HCT116 (cell line): ENCODE results near the gene BNIP5. TPM values are rescaled to one million over a fixed set of nuclear protein-coding genes. Genes with fewer than 3 reads are reported as not detected.

Source experiments
- ATAC-seq: fragments of 200-7000 bp; cut with Tn5 transposase; 2 replicates; pipeline ENCODE4 v1.9.1; 2020; ENCODE audit warnings: mild to moderate bottlenecking, moderate library complexity
- BruUV-seq: library from RNA; stranded (reverse); fragments of 400-500 nt; replicated peaks from 2 replicates; lab custom pipeline; 2021; lab: Mats Ljungman, UMichigan
- CTCF ChIA-PET: fragments of 300-600 bp; sonication (Branson Sonifier 250); formaldehyde crosslinking; loops from one replicate; lab custom pipeline; 2021; ENCODE audit warnings: antibody characterized with exemption; lab: Charles Lee
- POLR2A ChIA-PET: fragments of 300-600, 350-600 bp; sonication (Branson Sonifier 250); formaldehyde crosslinking; loops from one replicate; lab custom pipeline; 2021; ENCODE audit warnings: antibody characterized with exemption; lab: Charles Lee
- RAD21 ChIA-PET, 2 experiments: fragments of 300-600 bp; sonication (Branson Sonifier 250); formaldehyde crosslinking; loops; one replicate each; lab custom pipeline; 2023; ENCODE audit warnings: low total read pairs in 2 of 2; ENCODE audit not compliant: uncharacterized antibody in 2 of 2, unreplicated experiment in 2 of 2, low non-redundant PET in 1 of 2; lab: Charles Lee
- DNase-seq: peaks from one replicate; pipeline ENCODE4 v3.0.0-alpha.2; 2010; ENCODE audit warnings: low read depth, low spot score
- H2AFZ ChIP-seq: fragments of 200-600 bp; shearing (Covaris generic), sonication (generic); 2 replicates; pipeline ENCODE4 v1.6.1; 2017; ENCODE audit warnings: low read depth, mixed run types, mixed read lengths, antibody characterized with exemption, low read length; ENCODE audit not compliant: poor library complexity, severe bottlenecking
- H3K27ac ChIP-seq: 2 replicates; pipeline ENCODE4 v1.5.1; 2012; ENCODE audit warnings: low read depth, low read length
- H3K27me3 ChIP-seq: fragments of 200-600 bp; sonication (generic); 2 replicates; pipeline ENCODE4 v1.6.1; 2016; ENCODE audit warnings: mixed run types, low read length, mixed read lengths; ENCODE audit not compliant: insufficient read depth
- H3K36me3 ChIP-seq, 2 experiments: fragments of 200-500 bp in 1 of 2; fragments of 200-600 bp in 1 of 2; sonication (Bioruptor generic) in 1 of 2; sonication (generic) in 1 of 2; 2 replicates each; pipeline versions ENCODE4 v1.5.1 to v1.6.1; 2014 to 2016; ENCODE audit warnings: low read length in 2 of 2, inconsistent platforms in 1 of 2, mixed read lengths in 1 of 2, mixed run types in 1 of 2; ENCODE audit not compliant: insufficient read depth in 2 of 2, control insufficient read depth in 1 of 2
- H3K4me1 ChIP-seq, 2 experiments: fragments of 200-600 bp in 1 of 2; sonication (generic) in 1 of 2; 2 replicates each; pipeline versions ENCODE4 v1.5.1 to v1.6.1; 2012 to 2017; ENCODE audit warnings: low read length in 2 of 2, inconsistent platforms in 1 of 2, mild to moderate bottlenecking in 1 of 2, mixed read lengths in 1 of 2, mixed run types in 1 of 2, moderate library complexity in 1 of 2; ENCODE audit not compliant: insufficient read depth in 2 of 2, control insufficient read depth in 1 of 2
- H3K4me2 ChIP-seq: fragments of 200-600 bp; sonication (generic); 2 replicates; pipeline ENCODE4 v1.6.1; 2017; ENCODE audit warnings: mixed run types, low read length, mixed read lengths
- H3K4me3 ChIP-seq, 2 experiments: fragments of 200-600 bp in 1 of 2; sonication (generic) in 1 of 2; replicated peaks in 1 of 2; 2 replicates each; pipeline ENCODE4 v1.5.1; 2011 to 2016; ENCODE audit warnings: low read length in 2 of 2, control low read depth in 1 of 2, low read depth in 1 of 2, mild to moderate bottlenecking in 1 of 2, mixed read lengths in 1 of 2, mixed run types in 1 of 2
- H3K79me2 ChIP-seq: fragments of 200-600 bp; sonication (generic); 2 replicates; pipeline ENCODE4 v1.6.1; 2017; ENCODE audit warnings: mild to moderate bottlenecking, mixed run types, low read length, moderate library complexity, mixed read lengths; ENCODE audit not compliant: insufficient read depth
- H3K9ac ChIP-seq: fragments of 200-600 bp; sonication (generic); 2 replicates; pipeline ENCODE4 v1.6.1; 2016; ENCODE audit warnings: low read length, mixed read lengths
- H3K9me2 ChIP-seq: fragments of 200-600 bp; sonication (generic), shearing (Covaris generic); 2 replicates; pipeline ENCODE4 v1.6.1; 2017; ENCODE audit warnings: mixed run types, mild to moderate bottlenecking, moderate library complexity; ENCODE audit not compliant: insufficient read depth
- H3K9me3 ChIP-seq, 2 experiments: fragments of 200-500 bp in 1 of 2; fragments of 200-600 bp in 1 of 2; sonication (Bioruptor generic) in 1 of 2; sonication (generic) in 1 of 2; 2 replicates each; pipeline ENCODE4 v1.6.1; 2014 to 2017; ENCODE audit warnings: low read length in 2 of 2, mixed read lengths in 2 of 2, inconsistent platforms in 1 of 2, low read depth in 1 of 2, mild to moderate bottlenecking in 1 of 2, mixed run types in 1 of 2, moderate library complexity in 1 of 2; ENCODE audit not compliant: control insufficient read depth in 1 of 2, insufficient read depth in 1 of 2
- H4K20me1 ChIP-seq: fragments of 200-600 bp; sonication (generic), shearing (Covaris generic); 2 replicates; pipeline ENCODE4 v1.6.1; 2017; ENCODE audit warnings: mixed run types, mild to moderate bottlenecking, moderate library complexity; ENCODE audit not compliant: insufficient read depth
- CBX3 ChIP-seq: IDR thresholded peaks from 2 replicates; pipeline ENCODE4 v1.6.1; 2012; ENCODE audit warnings: low read depth
- EGR1 ChIP-seq: IDR thresholded peaks from 2 replicates; pipeline ENCODE4 v1.6.1; 2012; ENCODE audit warnings: low read depth
- EZH2phosphoT487 ChIP-seq: fragments of 200-600 bp; IDR thresholded peaks from 2 replicates; pipeline ENCODE4 v1.6.1; 2018; ENCODE audit warnings: antibody characterized with exemption, borderline replicate concordance
- FOSL1 ChIP-seq: IDR thresholded peaks from 2 replicates; pipeline ENCODE4 v1.6.1; 2012; ENCODE audit warnings: low read depth
- POLR2AphosphoS5 ChIP-seq: IDR thresholded peaks from 2 replicates; pipeline ENCODE4 v1.6.1; 2011; ENCODE audit warnings: mild to moderate bottlenecking, low read depth, low read length, moderate library complexity
- SP1 ChIP-seq: IDR thresholded peaks from 2 replicates; pipeline ENCODE4 v1.6.1; 2012; ENCODE audit warnings: low read depth
- TCF7L2 ChIP-seq: IDR thresholded peaks from 2 replicates; pipeline ENCODE4 v1.7.0; 2011; ENCODE audit warnings: borderline replicate concordance, inconsistent platforms; ENCODE audit not compliant: insufficient read depth, insufficient read length; ENCODE audit errors: extremely low read depth
- YY1 ChIP-seq: IDR thresholded peaks from 2 replicates; pipeline ENCODE4 v1.6.1; 2011; ENCODE audit warnings: low read length, low read depth, moderate library complexity, mild to moderate bottlenecking; ENCODE audit not compliant: insufficient replicate concordance; ENCODE audit errors: extremely low read depth
- ZNF274 ChIP-seq: fragments of 200-500 bp; sonication (Bioruptor generic); IDR thresholded peaks from 2 replicates; pipeline ENCODE4 v1.6.1; 2014; ENCODE audit warnings: mild to moderate bottlenecking, low read depth, low read length, inconsistent platforms
- intact Hi-C: fragments of 100-400 bp; cut with micrococcal nuclease; formaldehyde crosslinking; loops from 2 replicates; pipeline ENCODE4 v1.10.0; 2022
- total RNA-seq: library from RNA; stranded (reverse); gene quantifications from one replicate; pipeline ENCODE4 v1.2.1, GENCODE V29; 2021; ENCODE audit not compliant: unreplicated experiment
- TF ChIP-seq, protein P1 (sequence below): IDR thresholded peaks from 2 replicates; pipeline ENCODE4 v1.6.1; 2012
- TF ChIP-seq, protein P2 (sequence below), 3 experiments: fragments of 200-600 bp in 1 of 3; sonication (generic) in 1 of 3; IDR thresholded peaks in 2 of 3; conservative IDR thresholded peaks in 1 of 3; 2 replicates each; pipeline ENCODE4 v1.5.1; 2012 to 2017; ENCODE audit warnings: low read depth in 2 of 3, low read length in 2 of 3, antibody characterized with exemption in 1 of 3, borderline replicate concordance in 1 of 3, control low read depth in 1 of 3, mild to moderate bottlenecking in 1 of 3, mixed read lengths in 1 of 3, mixed run types in 1 of 3, moderate library complexity in 1 of 3; ENCODE audit not compliant: insufficient read depth in 1 of 3
- TF ChIP-seq, protein P3 (sequence below): IDR thresholded peaks from 2 replicates; pipeline ENCODE4 v1.6.1; 2011; ENCODE audit warnings: mild to moderate bottlenecking, low read length, moderate library complexity; ENCODE audit not compliant: insufficient replicate concordance; ENCODE audit errors: extremely low read depth
- TF ChIP-seq, protein P4 (sequence below): IDR thresholded peaks from 2 replicates; pipeline ENCODE4 v1.6.1; 2012

Gene BNIP5
- total RNA-seq, 1 experiment from 2014 or later, result not detected

DNA sequence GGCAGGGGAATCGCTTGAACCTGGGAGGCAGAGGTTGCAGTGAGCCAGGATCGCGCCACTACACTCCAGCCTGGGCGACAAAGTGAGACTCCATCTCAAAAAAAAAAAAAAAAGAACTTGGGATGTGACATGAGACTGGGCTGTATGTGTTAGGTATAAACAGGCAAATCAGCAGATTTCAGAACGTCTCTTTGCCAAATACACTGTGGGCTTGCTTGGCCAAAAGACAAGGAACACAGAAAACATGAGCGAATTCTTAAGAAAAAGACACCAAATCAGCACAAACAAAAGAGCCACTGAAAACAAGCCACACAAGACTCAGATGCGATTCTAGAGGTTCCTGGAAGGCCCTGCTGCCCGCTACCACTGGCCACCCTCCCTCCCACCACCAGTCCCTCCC lies 38.3 kb upstream of the BNIP5 start (continued):
- no peak for TF ChIP-seq ZNF274
- TF ChIP-seq POLR2AphosphoS5, result no peak
- no peak for TF ChIP-seq EZH2phosphoT487
- no peak for TF ChIP-seq EGR1
- TF ChIP-seq, protein P1, sequence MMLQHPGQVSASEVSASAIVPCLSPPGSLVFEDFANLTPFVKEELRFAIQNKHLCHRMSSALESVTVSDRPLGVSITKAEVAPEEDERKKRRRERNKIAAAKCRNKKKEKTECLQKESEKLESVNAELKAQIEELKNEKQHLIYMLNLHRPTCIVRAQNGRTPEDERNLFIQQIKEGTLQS, result no peak

DNA sequence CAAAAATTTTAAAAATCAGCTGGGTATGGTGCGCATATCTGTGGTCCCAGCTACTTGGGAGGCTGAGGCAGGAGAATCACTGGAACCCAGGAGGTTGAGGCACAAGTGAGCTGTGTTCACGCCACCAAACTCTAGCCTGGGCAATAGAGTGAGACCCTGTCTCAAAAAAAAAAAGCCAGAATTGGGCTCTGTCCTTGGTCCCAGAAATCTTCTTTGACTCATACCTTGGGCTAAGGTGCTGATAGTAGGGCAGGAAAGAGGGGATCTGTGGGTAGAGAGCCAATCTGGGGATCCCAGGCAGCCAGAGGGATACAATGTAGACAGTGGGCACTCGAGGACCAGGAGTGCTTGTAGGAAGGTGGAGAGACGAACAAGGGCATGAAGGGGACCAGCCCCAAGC lies 37.5 kb upstream of the BNIP5 start:
- H3K9me2 ChIP-seq, result no peaks in the 10 kb centered on the region
- RAD21 ChIA-PET, result interaction anchor here in 1 of 2 experiments (1.1 kb wide), 1 partner anchor 11 kb away, joined by 4 read pairs; no protein-coding TSS in a partner anchor
- H3K4me3 ChIP-seq, result no peak overlapping the region
- no peaks in the 10 kb centered on the region for H3K27me3 ChIP-seq
- H3K4me2 ChIP-seq, result no peak overlapping the region
- H3K9me3 ChIP-seq, result no peaks in the 10 kb centered on the region
- no peak for TF ChIP-seq FOSL1
- no peak for TF ChIP-seq ZNF274
- TF ChIP-seq TCF7L2, result no peak
- TF ChIP-seq, all 23 proteins: peak for 0
- DNase-seq (no peak), ATAC-seq (no peak)
- no peak overlapping the region for H3K27ac ChIP-seq
- H3K4me1 ChIP-seq, result no peaks in the 10 kb centered on the region
- no peak overlapping the region for H3K9ac ChIP-seq
- no peaks in the 10 kb centered on the region for H3K36me3 ChIP-seq
- no peak overlapping the region for H2AFZ ChIP-seq
- ChIA-PET POLR2A (no interaction called here), CTCF (no interaction called here)
- no TSS peak for BruUV-seq
- intact Hi-C loops, result no loop called here
- no peaks in the 10 kb centered on the region for H3K79me2 ChIP-seq
- no peaks in the 10 kb centered on the region for H4K20me1 ChIP-seq

DNA sequence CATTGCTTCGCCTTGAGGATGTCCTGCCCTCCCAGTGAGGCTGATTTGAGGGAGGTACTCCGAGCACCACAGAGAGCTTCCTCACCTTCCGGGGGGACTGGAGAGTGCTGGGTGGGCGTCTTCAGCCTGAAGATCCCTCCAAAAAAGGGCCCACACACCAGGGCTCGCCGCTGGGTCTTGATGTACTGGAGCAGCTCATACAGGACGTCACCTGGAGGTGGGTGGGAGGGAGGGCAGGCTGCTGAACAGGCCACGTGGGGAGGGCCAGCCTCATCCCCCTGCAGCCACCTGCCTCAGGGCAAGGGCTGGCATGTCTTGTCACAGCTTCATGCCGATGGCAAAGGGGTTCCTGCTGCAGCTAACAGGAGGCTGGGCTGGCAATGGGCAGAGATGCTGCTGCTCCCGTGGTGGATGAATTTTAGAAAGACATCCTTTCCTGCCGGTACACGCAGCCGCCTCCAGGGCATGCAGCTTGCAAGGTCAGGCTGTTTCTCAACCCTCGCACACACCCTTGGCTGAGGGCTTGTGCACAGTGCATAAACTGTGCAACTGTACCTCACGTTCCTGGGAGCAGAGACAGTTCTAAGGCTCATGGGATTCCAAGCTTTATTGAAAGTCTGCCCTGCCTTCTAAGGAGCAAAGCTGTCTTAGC lies 36.8 kb upstream of the BNIP5 start:
- no peaks in the 10 kb centered on the region for H3K36me3 ChIP-seq
- ATAC-seq, result peak; percentile 40; the same call in 1 of the 2 replicates
- no TSS peak for BruUV-seq
- H3K9me2 ChIP-seq, result no peaks in the 10 kb centered on the region
- no peak overlapping the region for H3K27ac ChIP-seq
- ChIA-PET CTCF (no interaction called here), POLR2A (no interaction called here), RAD21 (no interaction called here)
- H4K20me1 ChIP-seq, result no peaks in the 10 kb centered on the region
- no peaks in the 10 kb centered on the region for H3K27me3 ChIP-seq
- no peak overlapping the region for H2AFZ ChIP-seq
- no peak overlapping the region for H3K4me2 ChIP-seq
- intact Hi-C loops, result no loop called here
- no peaks in the 10 kb centered on the region for H3K9me3 ChIP-seq
- H3K4me1 ChIP-seq, result no peaks in the 10 kb centered on the region
- no peak for DNase-seq
- no peaks in the 10 kb centered on the region for H3K79me2 ChIP-seq
- H3K4me3 ChIP-seq, result no peak overlapping the region
- H3K9ac ChIP-seq, result no peak overlapping the region
- TF ChIP-seq, protein P2, sequence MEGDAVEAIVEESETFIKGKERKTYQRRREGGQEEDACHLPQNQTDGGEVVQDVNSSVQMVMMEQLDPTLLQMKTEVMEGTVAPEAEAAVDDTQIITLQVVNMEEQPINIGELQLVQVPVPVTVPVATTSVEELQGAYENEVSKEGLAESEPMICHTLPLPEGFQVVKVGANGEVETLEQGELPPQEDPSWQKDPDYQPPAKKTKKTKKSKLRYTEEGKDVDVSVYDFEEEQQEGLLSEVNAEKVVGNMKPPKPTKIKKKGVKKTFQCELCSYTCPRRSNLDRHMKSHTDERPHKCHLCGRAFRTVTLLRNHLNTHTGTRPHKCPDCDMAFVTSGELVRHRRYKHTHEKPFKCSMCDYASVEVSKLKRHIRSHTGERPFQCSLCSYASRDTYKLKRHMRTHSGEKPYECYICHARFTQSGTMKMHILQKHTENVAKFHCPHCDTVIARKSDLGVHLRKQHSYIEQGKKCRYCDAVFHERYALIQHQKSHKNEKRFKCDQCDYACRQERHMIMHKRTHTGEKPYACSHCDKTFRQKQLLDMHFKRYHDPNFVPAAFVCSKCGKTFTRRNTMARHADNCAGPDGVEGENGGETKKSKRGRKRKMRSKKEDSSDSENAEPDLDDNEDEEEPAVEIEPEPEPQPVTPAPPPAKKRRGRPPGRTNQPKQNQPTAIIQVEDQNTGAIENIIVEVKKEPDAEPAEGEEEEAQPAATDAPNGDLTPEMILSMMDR (IDR thresholded peaks at IDR 0.05 in 2 of 3, conservative IDR thresholded peaks at IDR 0.05 in 1 of 3; ENCODE audit: borderline replicate concordance in 1 of 3, insufficient read depth in 1 of 3, low read depth in 2 of 3, low read length in 2 of 3), result no peak
- TF ChIP-seq, protein P3, sequence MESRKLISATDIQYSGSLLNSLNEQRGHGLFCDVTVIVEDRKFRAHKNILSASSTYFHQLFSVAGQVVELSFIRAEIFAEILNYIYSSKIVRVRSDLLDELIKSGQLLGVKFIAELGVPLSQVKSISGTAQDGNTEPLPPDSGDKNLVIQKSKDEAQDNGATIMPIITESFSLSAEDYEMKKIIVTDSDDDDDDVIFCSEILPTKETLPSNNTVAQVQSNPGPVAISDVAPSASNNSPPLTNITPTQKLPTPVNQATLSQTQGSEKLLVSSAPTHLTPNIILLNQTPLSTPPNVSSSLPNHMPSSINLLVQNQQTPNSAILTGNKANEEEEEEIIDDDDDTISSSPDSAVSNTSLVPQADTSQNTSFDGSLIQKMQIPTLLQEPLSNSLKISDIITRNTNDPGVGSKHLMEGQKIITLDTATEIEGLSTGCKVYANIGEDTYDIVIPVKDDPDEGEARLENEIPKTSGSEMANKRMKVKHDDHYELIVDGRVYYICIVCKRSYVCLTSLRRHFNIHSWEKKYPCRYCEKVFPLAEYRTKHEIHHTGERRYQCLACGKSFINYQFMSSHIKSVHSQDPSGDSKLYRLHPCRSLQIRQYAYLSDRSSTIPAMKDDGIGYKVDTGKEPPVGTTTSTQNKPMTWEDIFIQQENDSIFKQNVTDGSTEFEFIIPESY, result no peak
- TF ChIP-seq SP1, result no peak
- TF ChIP-seq, protein P4, sequence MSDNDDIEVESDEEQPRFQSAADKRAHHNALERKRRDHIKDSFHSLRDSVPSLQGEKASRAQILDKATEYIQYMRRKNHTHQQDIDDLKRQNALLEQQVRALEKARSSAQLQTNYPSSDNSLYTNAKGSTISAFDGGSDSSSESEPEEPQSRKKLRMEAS, result no peak
- TF ChIP-seq POLR2AphosphoS5, result no peak
- no peak for TF ChIP-seq YY1
- no peak for TF ChIP-seq CBX3
